ENCODE measurements around the gene OTOG. TPM values are rescaled to one million over a fixed set of nuclear protein-coding genes. Genes with fewer than 3 reads are reported as not detected.

The OTOG gene
- total and polyA plus RNA-seq, 2 of the 8 experiments (the other 6 are each of a cell fraction or from before 2014, with no cell fraction given) = 0.41 to 1.5 TPM

- no peaks in the 10 kb centered on the region for H3K36me3 ChIP-seq (ENCODE audit: control insufficient read depth in 2 of 4, insufficient read depth in 4 of 4, low read length in 3 of 4)
- H3K27me3 ChIP-seq (replicated peaks in 1 of 4; ENCODE audit: control insufficient read depth in 3 of 4, extremely low read depth in 1 of 4, insufficient read depth in 3 of 4, low read length in 3 of 4) = no peaks in the 10 kb centered on the region
- peaks cover 3% of the 10 kb centered on the region; the same call in 1 of the 2 replicates for H3K23me2 ChIP-seq (ENCODE audit: low read depth, low read length)
- H4K20me1 ChIP-seq (replicated peaks in 1 of 2; ENCODE audit: control insufficient read depth in 1 of 2, insufficient read depth in 2 of 2, low read length in 2 of 2) = peaks cover 0 to 6% of the 10 kb centered on the region in 2 experiments
- no peak overlapping the region for H3K27ac ChIP-seq (ENCODE audit: low read depth, low read length)
- H3K9ac ChIP-seq (replicated peaks in 1 of 4; ENCODE audit: extremely low read depth in 1 of 4, low read depth in 3 of 4, low read length in 3 of 4) = no peak overlapping the region
- H4K91ac ChIP-seq (replicated peaks; ENCODE audit: insufficient read length, low read length) = no peak overlapping the region
- H3K14ac ChIP-seq (ENCODE audit: insufficient read length) = no peak overlapping the region
- no peak overlapping the region for H4K5ac ChIP-seq (ENCODE audit: insufficient read length, low read depth, low read length)
- DNase-seq (ENCODE audit: low read depth in 1 of 2, low spot score in 2 of 2) = no peak
- POLR2A ChIA-PET (ENCODE audit: partially characterized antibody) = no interaction called here
- no peak overlapping the region for H2AK5ac ChIP-seq (ENCODE audit: low read depth, low read length)
- H3K4me2 ChIP-seq (ENCODE audit: insufficient read depth in 1 of 2, low read depth in 2 of 2, low read length in 2 of 2) = no peak overlapping the region
- TF ChIP-seq MAFK (IDR thresholded peaks at IDR 0.05; ENCODE audit: low read depth, low read length) (no peak), POLR2A (IDR thresholded peaks at IDR 0.05; ENCODE audit: control extremely low read depth in 1 of 2, low read depth in 2 of 2, low read length in 2 of 2) (no peak), TAF7 (optimal IDR thresholded peaks at IDR 0.05; ENCODE audit: borderline replicate concordance, low read depth, low read length) (no peak), SP1 (IDR thresholded peaks at IDR 0.05; ENCODE audit: low read depth, low read length) (no peak), SIX5 (IDR thresholded peaks at IDR 0.05; ENCODE audit: low read depth, low read length) (no peak)
- no peak overlapping the region for H3K23ac ChIP-seq (ENCODE audit: insufficient read length)
- H2BK120ac ChIP-seq (replicated peaks; ENCODE audit: low read depth, low read length) = no peak overlapping the region
- no peaks in the 10 kb centered on the region for H3K4me1 ChIP-seq (replicated peaks in 1 of 4; ENCODE audit: control insufficient read depth in 3 of 4, insufficient read depth in 4 of 4, low read length in 3 of 4)
- H2BK5ac ChIP-seq (ENCODE audit: low read depth, low read length) = no peak overlapping the region
- no peak for FAIRE-seq
- no peak overlapping the region for H3K56ac ChIP-seq (replicated peaks; ENCODE audit: insufficient read length, low read depth, low read length)
- no peak overlapping the region for H3K18ac ChIP-seq (ENCODE audit: extremely low read depth, low read length)
- no peak overlapping the region for H2AFZ ChIP-seq (ENCODE audit: low read length)
- H3K9me3 ChIP-seq (ENCODE audit: insufficient read depth in 2 of 2, low read depth in 1 of 2, low read length in 1 of 2) = no peaks in the 10 kb centered on the region
- H2BK20ac ChIP-seq (ENCODE audit: low read length) = no peak overlapping the region
- no peak overlapping the region for H2BK12ac ChIP-seq (ENCODE audit: low read depth, low read length)
- H3K4ac ChIP-seq (replicated peaks; ENCODE audit: insufficient read length, low read depth, low read length) = no peak overlapping the region
- 83% methylated on average over 4 of the region's 4 CpGs; no CpG with 5 or more reads in 1 of the 2 experiments for WGBS, 2 experiments (ENCODE audit: extremely low coverage in 1 of 2, insufficient coverage in 1 of 2, insufficient read length in 1 of 2, insufficient replicate concordance in 2 of 2, low coverage in 1 of 2, low lambda C conversion rate in 2 of 2, missing lambda C conversion rate in 1 of 2)
- H3K79me2 ChIP-seq (ENCODE audit: control insufficient read depth in 1 of 2, insufficient read depth in 2 of 2, low read length in 2 of 2) = no peaks in the 10 kb centered on the region
- CTCF ChIA-PET (ENCODE audit: partially characterized antibody) = interaction anchor here (0.9 to 5.3 kb wide), 3 partner anchors 35 to 83 kb away, joined by 4 to 34 read pairs (median 7); partner anchors contain the start of gene MYOD1
- no peak overlapping the region for H4K8ac ChIP-seq (ENCODE audit: extremely low read depth, insufficient read depth, low read length)
- H3K79me1 ChIP-seq (ENCODE audit: low read depth, low read length) = no peaks in the 10 kb centered on the region
- H2BK15ac ChIP-seq (ENCODE audit: low read length) = no peak overlapping the region
- H3K4me3 ChIP-seq (ENCODE audit: extremely low read depth in 1 of 4, insufficient read depth in 2 of 4, low read depth in 3 of 4, low read length in 4 of 4) = no peak overlapping the region
These were observed 90.8 kb downstream of the OTOG start for GRCh38 chr11:17637901-17638300.
